HepG2 (cell line): Measurements from ENCODE around the gene SERPIND1. TPM values are rescaled to one million over a fixed set of nuclear protein-coding genes. Genes with fewer than 3 reads are reported as not detected.

Experiments
- DDIT3 ChIP-seq: sonication (generic); formaldehyde crosslinking; IDR thresholded peaks from 2 replicates; pipeline ENCODE4 v1.4.0; 2020; ENCODE audit warnings: mild to moderate bottlenecking, missing genetic modification reagents
- DRAP1 ChIP-seq: IDR thresholded peaks from 2 replicates; pipeline ENCODE4 v1.6.1; 2016; ENCODE audit warnings: missing genetic modification reagents, missing compliant biosample characterization
- GTF3A ChIP-seq: sonication (generic); formaldehyde crosslinking; conservative IDR thresholded peaks from 2 replicates; pipeline ENCODE4 v1.4.0; 2020; ENCODE audit warnings: mild to moderate bottlenecking, missing genetic modification reagents
- KAT7 ChIP-seq: IDR thresholded peaks from 2 replicates; pipeline ENCODE4 v1.6.1; 2018; ENCODE audit warnings: borderline replicate concordance, missing compliant biosample characterization
- LBX2 ChIP-seq: sonication (generic); formaldehyde crosslinking; IDR thresholded peaks from 2 replicates; pipeline ENCODE4 v1.5.0; 2020; ENCODE audit warnings: missing genetic modification reagents, mild to moderate bottlenecking, borderline replicate concordance
- PHB2 ChIP-seq: fragments of 450-650 bp; IDR thresholded peaks from 2 replicates; pipeline ENCODE4 v1.6.1; 2018; ENCODE audit not compliant: partially characterized antibody
- SIN3B ChIP-seq: fragments of 150-350 bp; IDR thresholded peaks from 2 replicates; pipeline ENCODE4 v1.6.1; 2014; ENCODE audit warnings: low read length
- SNAPC4 ChIP-seq: sonication (generic); formaldehyde crosslinking; IDR thresholded peaks from 2 replicates; pipeline ENCODE4 v1.4.0; 2020; ENCODE audit warnings: mild to moderate bottlenecking, missing genetic modification reagents
- TRIM24 ChIP-seq: sonication (generic); formaldehyde crosslinking; IDR thresholded peaks from 2 replicates; pipeline ENCODE4 v1.8.0; 2022; ENCODE audit warnings: mild to moderate bottlenecking, missing genetic modification reagents
- ZBTB3 ChIP-seq: sonication (generic); formaldehyde crosslinking; IDR thresholded peaks from 2 replicates; pipeline ENCODE4 v1.4.0; 2020; ENCODE audit warnings: low read depth, mild to moderate bottlenecking, moderate library complexity, missing genetic modification reagents, borderline replicate concordance
- ZNF296 ChIP-seq: sonication (generic); formaldehyde crosslinking; conservative IDR thresholded peaks from 2 replicates; pipeline ENCODE4 v1.5.0; 2020; ENCODE audit warnings: mild to moderate bottlenecking, missing genetic modification reagents
- ZNF503 ChIP-seq: sonication (generic); formaldehyde crosslinking; IDR thresholded peaks from 2 replicates; pipeline ENCODE4 v1.4.0; 2020; ENCODE audit warnings: missing genetic modification reagents
- ZNF577 ChIP-seq: sonication (generic); formaldehyde crosslinking; IDR thresholded peaks from 2 replicates; pipeline ENCODE4 v1.4.0; 2020; ENCODE audit warnings: mild to moderate bottlenecking, low read depth, missing genetic modification reagents, borderline replicate concordance
- ZNF891 ChIP-seq: sonication (generic); formaldehyde crosslinking; IDR thresholded peaks from 2 replicates; pipeline ENCODE4 v1.5.0; 2020; ENCODE audit warnings: mild to moderate bottlenecking, missing genetic modification reagents
- ZZZ3 ChIP-seq: sonication (generic); formaldehyde crosslinking; IDR thresholded peaks from 2 replicates; pipeline ENCODE4 v1.4.0; 2020; ENCODE audit warnings: missing genetic modification reagents, mild to moderate bottlenecking, borderline replicate concordance
- polyA plus RNA-seq, 8 experiments: library from polyadenylated mRNA; depleted of rRNA in 3 of 8; stranded (reverse) in 7 of 8; unstranded in 1 of 8; fragments of >200 nt; fragmentation: Illumina TruSeq in 4 of 8; extraction: Trizol in 4 of 8; gene quantifications; 2 replicates each; pipeline versions ENCODE4 v1.2.1 to v1.2.3, GENCODE V29; 2011 to 2016; ENCODE audit warnings: low read depth in 4 of 8, missing spikeins in 1 of 8, mixed read lengths in 1 of 8; ENCODE audit not compliant: insufficient read depth in 1 of 8
- total RNA-seq, 5 experiments: library from RNA; depleted of rRNA; stranded (reverse); fragments of >200 nt; fragmentation: Illumina TruSeq; extraction: Trizol; gene quantifications; 2 replicates each; pipeline ENCODE4 v1.2.3, GENCODE V29; 2016; ENCODE audit warnings: low read depth in 1 of 5
- TF ChIP-seq, protein P1 (sequence below): sonication (generic); formaldehyde crosslinking; IDR thresholded peaks from 2 replicates; pipeline ENCODE4 v1.5.0; 2020; ENCODE audit warnings: mild to moderate bottlenecking, low read depth, missing genetic modification reagents, borderline replicate concordance
- TF ChIP-seq, protein P2 (sequence below): sonication (generic); formaldehyde crosslinking; conservative IDR thresholded peaks from 2 replicates; pipeline ENCODE4 v1.4.0; 2020; ENCODE audit warnings: mild to moderate bottlenecking, missing genetic modification reagents, moderate library complexity

The SERPIND1 gene
- total and polyA plus RNA-seq, 2 of the 13 experiments (the other 11 are each of a cell fraction or from before 2014, with no cell fraction given): 111 to 350 TPM

GRCh38 chr22:20773793-20774212, at the start of gene SERPIND1 (continued):
- no peak for TF ChIP-seq DDIT3 (CRISPR knock-in tag)
- TF ChIP-seq, protein P1, sequence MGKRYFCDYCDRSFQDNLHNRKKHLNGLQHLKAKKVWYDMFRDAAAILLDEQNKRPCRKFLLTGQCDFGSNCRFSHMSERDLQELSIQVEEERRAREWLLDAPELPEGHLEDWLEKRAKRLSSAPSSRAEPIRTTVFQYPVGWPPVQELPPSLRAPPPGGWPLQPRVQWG (CRISPR knock-in tag): no peak
- no peak for TF ChIP-seq GTF3A
- TF ChIP-seq ZNF891 (CRISPR knock-in tag): no peak
- TF ChIP-seq KAT7 (CRISPR knock-in tag): no peak
- TF ChIP-seq ZNF296 (CRISPR knock-in tag): no peak
- no peak for TF ChIP-seq ZNF577
- no peak for TF ChIP-seq LBX2 (CRISPR knock-in tag)
- peak; percentile 87 for TF ChIP-seq ZNF503
- TF ChIP-seq ZZZ3: no peak
- TF ChIP-seq, protein P2, sequence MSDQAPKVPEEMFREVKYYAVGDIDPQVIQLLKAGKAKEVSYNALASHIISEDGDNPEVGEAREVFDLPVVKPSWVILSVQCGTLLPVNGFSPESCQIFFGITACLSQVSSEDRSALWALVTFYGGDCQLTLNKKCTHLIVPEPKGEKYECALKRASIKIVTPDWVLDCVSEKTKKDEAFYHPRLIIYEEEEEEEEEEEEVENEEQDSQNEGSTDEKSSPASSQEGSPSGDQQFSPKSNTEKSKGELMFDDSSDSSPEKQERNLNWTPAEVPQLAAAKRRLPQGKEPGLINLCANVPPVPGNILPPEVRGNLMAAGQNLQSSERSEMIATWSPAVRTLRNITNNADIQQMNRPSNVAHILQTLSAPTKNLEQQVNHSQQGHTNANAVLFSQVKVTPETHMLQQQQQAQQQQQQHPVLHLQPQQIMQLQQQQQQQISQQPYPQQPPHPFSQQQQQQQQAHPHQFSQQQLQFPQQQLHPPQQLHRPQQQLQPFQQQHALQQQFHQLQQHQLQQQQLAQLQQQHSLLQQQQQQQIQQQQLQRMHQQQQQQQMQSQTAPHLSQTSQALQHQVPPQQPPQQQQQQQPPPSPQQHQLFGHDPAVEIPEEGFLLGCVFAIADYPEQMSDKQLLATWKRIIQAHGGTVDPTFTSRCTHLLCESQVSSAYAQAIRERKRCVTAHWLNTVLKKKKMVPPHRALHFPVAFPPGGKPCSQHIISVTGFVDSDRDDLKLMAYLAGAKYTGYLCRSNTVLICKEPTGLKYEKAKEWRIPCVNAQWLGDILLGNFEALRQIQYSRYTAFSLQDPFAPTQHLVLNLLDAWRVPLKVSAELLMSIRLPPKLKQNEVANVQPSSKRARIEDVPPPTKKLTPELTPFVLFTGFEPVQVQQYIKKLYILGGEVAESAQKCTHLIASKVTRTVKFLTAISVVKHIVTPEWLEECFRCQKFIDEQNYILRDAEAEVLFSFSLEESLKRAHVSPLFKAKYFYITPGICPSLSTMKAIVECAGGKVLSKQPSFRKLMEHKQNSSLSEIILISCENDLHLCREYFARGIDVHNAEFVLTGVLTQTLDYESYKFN: peak; percentile 96
- TF ChIP-seq PHB2: no peak
- TF ChIP-seq ZBTB3 (CRISPR knock-in tag): no peak
- TF ChIP-seq SNAPC4 (CRISPR knock-in tag): peak; percentile 23; the same call in 1 of the 2 replicates
- TF ChIP-seq TRIM24 (CRISPR knock-in tag): no peak
- peak; percentile 95 for TF ChIP-seq DRAP1 (CRISPR knock-in tag)
- no peak for TF ChIP-seq SIN3B
